Thyroid gland (tissue), 4 donors: Measurements from ENCODE around the gene LRMDA.

Experiments used
- CTCF ChIP-seq, 6 experiments: fragments of 200-600 bp in 3 of 6; fragments of 450-650 bp in 3 of 6; sonication (generic) in 3 of 6; IDR thresholded peaks; one replicate each; pipeline ENCODE4 v1.5.1; 2016 to 2019; ENCODE audit warnings: antibody characterized with exemption in 6 of 6, mild to moderate bottlenecking in 2 of 6, inconsistent platforms in 1 of 6, moderate library complexity in 1 of 6
- POLR2A ChIP-seq, 2 donors: fragments of 450-650 bp; IDR thresholded peaks; one replicate each; pipeline ENCODE4 v1.6.1; 2017; ENCODE audit warnings: antibody characterized with exemption in 2 of 2, mild to moderate bottlenecking in 2 of 2, moderate library complexity in 1 of 2

GRCh38 chr10:76218035-76218434, 786.6 kb downstream of the LRMDA start:
- TF ChIP-seq CTCF (IDR thresholded peaks at IDR 0.05) (no peak), POLR2A (IDR thresholded peaks at IDR 0.05) (no peak)
